WTC11 (cell line): ENCODE results near the gene AGBL1.

Experiments used
- JAZF1 ChIP-seq: fragments of 250-450 bp; sonication (Bioruptor Pico); IDR thresholded peaks from 2 replicates; pipeline ENCODE4 v1.9.0; 2021; ENCODE audit warnings: moderate library complexity, mild to moderate bottlenecking, inconsistent platforms
- NR1H2 ChIP-seq: sonication (generic); formaldehyde crosslinking; IDR thresholded peaks from 2 replicates; pipeline ENCODE4 v1.9.0; 2021; ENCODE audit warnings: mild to moderate bottlenecking, moderate library complexity, missing genetic modification reagents
- TF ChIP-seq, protein P1 (sequence below): sonication (generic); formaldehyde crosslinking; IDR thresholded peaks from 2 replicates; pipeline ENCODE4 v1.8.0; 2022; ENCODE audit warnings: mild to moderate bottlenecking, missing genetic modification reagents
- TF ChIP-seq, protein P2 (sequence below): fragments of 200-600 bp; IDR thresholded peaks from 2 replicates; pipeline ENCODE4 v1.8.0; 2022; ENCODE audit warnings: antibody characterized with exemption

DNA sequence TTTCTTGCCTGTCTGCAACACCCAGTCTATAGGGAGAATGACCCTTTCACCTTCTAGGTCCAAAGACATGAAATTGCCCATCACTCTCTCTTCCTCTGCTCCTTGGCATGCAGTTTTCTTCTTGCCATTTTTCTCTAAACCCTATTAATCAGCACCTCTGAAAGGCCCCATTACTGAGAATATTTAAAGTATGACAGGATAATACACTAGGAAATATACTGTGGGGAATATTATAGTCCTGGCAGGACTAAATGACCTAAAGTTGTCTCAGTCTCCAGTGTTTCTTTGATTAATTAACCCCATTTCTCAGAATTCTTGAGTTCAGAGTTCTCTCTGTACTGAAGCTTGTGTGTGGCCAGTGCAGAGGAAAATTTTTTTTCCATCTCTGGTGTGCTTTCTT, 730.7 kb downstream of the AGBL1 start:
- TF ChIP-seq JAZF1 (CRISPR knock-in tag) (no peak), NR1H2 (CRISPR knock-in tag) (no peak)
- TF ChIP-seq, protein P1, sequence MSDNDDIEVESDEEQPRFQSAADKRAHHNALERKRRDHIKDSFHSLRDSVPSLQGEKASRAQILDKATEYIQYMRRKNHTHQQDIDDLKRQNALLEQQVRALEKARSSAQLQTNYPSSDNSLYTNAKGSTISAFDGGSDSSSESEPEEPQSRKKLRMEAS (CRISPR knock-in tag) = no peak
- TF ChIP-seq, protein P2, sequence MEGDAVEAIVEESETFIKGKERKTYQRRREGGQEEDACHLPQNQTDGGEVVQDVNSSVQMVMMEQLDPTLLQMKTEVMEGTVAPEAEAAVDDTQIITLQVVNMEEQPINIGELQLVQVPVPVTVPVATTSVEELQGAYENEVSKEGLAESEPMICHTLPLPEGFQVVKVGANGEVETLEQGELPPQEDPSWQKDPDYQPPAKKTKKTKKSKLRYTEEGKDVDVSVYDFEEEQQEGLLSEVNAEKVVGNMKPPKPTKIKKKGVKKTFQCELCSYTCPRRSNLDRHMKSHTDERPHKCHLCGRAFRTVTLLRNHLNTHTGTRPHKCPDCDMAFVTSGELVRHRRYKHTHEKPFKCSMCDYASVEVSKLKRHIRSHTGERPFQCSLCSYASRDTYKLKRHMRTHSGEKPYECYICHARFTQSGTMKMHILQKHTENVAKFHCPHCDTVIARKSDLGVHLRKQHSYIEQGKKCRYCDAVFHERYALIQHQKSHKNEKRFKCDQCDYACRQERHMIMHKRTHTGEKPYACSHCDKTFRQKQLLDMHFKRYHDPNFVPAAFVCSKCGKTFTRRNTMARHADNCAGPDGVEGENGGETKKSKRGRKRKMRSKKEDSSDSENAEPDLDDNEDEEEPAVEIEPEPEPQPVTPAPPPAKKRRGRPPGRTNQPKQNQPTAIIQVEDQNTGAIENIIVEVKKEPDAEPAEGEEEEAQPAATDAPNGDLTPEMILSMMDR = no peak
